HCT116 (cell line): ENCODE measurements around the gene MLPH.

ENCODE experiments used
- ATF3 ChIP-seq: IDR thresholded peaks from 2 replicates; pipeline ENCODE4 v1.6.1; 2012
- CTCF ChIP-seq, 3 experiments: fragments of 200-600 bp in 1 of 3; sonication (generic) in 1 of 3; IDR thresholded peaks in 2 of 3; conservative IDR thresholded peaks in 1 of 3; 2 replicates each; pipeline ENCODE4 v1.5.1; 2012 to 2017; ENCODE audit warnings: low read depth in 2 of 3, low read length in 2 of 3, antibody characterized with exemption in 1 of 3, borderline replicate concordance in 1 of 3, control low read depth in 1 of 3, mild to moderate bottlenecking in 1 of 3, mixed read lengths in 1 of 3, mixed run types in 1 of 3, moderate library complexity in 1 of 3; ENCODE audit not compliant: insufficient read depth in 1 of 3
- EZH2 ChIP-seq: fragments of 200-600 bp; sonication (generic); IDR thresholded peaks from 2 replicates; pipeline ENCODE4 v1.6.1; 2017; ENCODE audit warnings: antibody characterized with exemption, mixed run types
- EZH2phosphoT487 ChIP-seq: fragments of 200-600 bp; IDR thresholded peaks from 2 replicates; pipeline ENCODE4 v1.6.1; 2018; ENCODE audit warnings: antibody characterized with exemption, borderline replicate concordance
- FOSL1 ChIP-seq: IDR thresholded peaks from 2 replicates; pipeline ENCODE4 v1.6.1; 2012; ENCODE audit warnings: low read depth
- JUND ChIP-seq: IDR thresholded peaks from 2 replicates; pipeline ENCODE4 v1.6.1; 2012
- MAX ChIP-seq: IDR thresholded peaks from 2 replicates; pipeline ENCODE4 v1.6.1; 2012
- POLR2A ChIP-seq: IDR thresholded peaks from 2 replicates; pipeline ENCODE4 v1.7.0; 2011; ENCODE audit warnings: borderline replicate concordance; ENCODE audit not compliant: insufficient read depth, insufficient read length; ENCODE audit errors: extremely low read depth
- POLR2AphosphoS5 ChIP-seq: IDR thresholded peaks from 2 replicates; pipeline ENCODE4 v1.6.1; 2011; ENCODE audit warnings: mild to moderate bottlenecking, low read depth, low read length, moderate library complexity
- RAD21 ChIP-seq: IDR thresholded peaks from 2 replicates; pipeline ENCODE4 v1.6.1; 2012; ENCODE audit warnings: low read depth, mild to moderate bottlenecking
- REST ChIP-seq: IDR thresholded peaks from 2 replicates; pipeline ENCODE4 v1.6.1; 2012; ENCODE audit warnings: low read depth
- SP1 ChIP-seq: IDR thresholded peaks from 2 replicates; pipeline ENCODE4 v1.6.1; 2012; ENCODE audit warnings: low read depth
- ZBTB33 ChIP-seq: IDR thresholded peaks from 2 replicates; pipeline ENCODE4 v1.6.1; 2011; ENCODE audit warnings: mild to moderate bottlenecking, low read length, moderate library complexity; ENCODE audit not compliant: insufficient replicate concordance; ENCODE audit errors: extremely low read depth
- ZNF274 ChIP-seq: fragments of 200-500 bp; sonication (Bioruptor generic); IDR thresholded peaks from 2 replicates; pipeline ENCODE4 v1.6.1; 2014; ENCODE audit warnings: mild to moderate bottlenecking, low read depth, low read length, inconsistent platforms

- no peak for TF ChIP-seq CTCF (IDR thresholded peaks at IDR 0.05 in 2 of 3, conservative IDR thresholded peaks at IDR 0.05 in 1 of 3; ENCODE audit: borderline replicate concordance in 1 of 3, insufficient read depth in 1 of 3, low read depth in 2 of 3, low read length in 2 of 3)
- TF ChIP-seq REST = no peak
- TF ChIP-seq EZH2 = no peak
- no peak for TF ChIP-seq POLR2A
- TF ChIP-seq RAD21 = no peak
- no peak for TF ChIP-seq POLR2AphosphoS5
- no peak for TF ChIP-seq SP1
- no peak for TF ChIP-seq JUND
- TF ChIP-seq EZH2phosphoT487 = no peak
- TF ChIP-seq ZNF274 = no peak
- no peak for TF ChIP-seq ZBTB33
- TF ChIP-seq MAX = no peak
- TF ChIP-seq FOSL1 = no peak
- no peak for TF ChIP-seq ATF3
These were observed 116.8 kb downstream of the MLPH start for GRCh38 chr2:237603718-237604362.
